GM18505 (cell line): ENCODE results near the gene PLSCR2.
"Not testable (repeated sequence)": the region's sequence is repeated elsewhere in the genome, so short reads cannot be mapped to it uniquely, and the experiment has no call there.

ENCODE experiments used
- ATAC-seq: cut with Tn5 transposase; IDR thresholded peaks from one replicate; pipeline ENCODE4 v1.9.1; 2021; ENCODE audit not compliant: unreplicated experiment
- POLR2A ChIP-seq: IDR thresholded peaks from 4 replicates; pipeline ENCODE4 v1.6.1; 2011; ENCODE audit warnings: borderline replicate concordance; ENCODE audit not compliant: insufficient read depth, insufficient read length; ENCODE audit errors: extremely low read depth

PLSCR2 gene

DNA sequence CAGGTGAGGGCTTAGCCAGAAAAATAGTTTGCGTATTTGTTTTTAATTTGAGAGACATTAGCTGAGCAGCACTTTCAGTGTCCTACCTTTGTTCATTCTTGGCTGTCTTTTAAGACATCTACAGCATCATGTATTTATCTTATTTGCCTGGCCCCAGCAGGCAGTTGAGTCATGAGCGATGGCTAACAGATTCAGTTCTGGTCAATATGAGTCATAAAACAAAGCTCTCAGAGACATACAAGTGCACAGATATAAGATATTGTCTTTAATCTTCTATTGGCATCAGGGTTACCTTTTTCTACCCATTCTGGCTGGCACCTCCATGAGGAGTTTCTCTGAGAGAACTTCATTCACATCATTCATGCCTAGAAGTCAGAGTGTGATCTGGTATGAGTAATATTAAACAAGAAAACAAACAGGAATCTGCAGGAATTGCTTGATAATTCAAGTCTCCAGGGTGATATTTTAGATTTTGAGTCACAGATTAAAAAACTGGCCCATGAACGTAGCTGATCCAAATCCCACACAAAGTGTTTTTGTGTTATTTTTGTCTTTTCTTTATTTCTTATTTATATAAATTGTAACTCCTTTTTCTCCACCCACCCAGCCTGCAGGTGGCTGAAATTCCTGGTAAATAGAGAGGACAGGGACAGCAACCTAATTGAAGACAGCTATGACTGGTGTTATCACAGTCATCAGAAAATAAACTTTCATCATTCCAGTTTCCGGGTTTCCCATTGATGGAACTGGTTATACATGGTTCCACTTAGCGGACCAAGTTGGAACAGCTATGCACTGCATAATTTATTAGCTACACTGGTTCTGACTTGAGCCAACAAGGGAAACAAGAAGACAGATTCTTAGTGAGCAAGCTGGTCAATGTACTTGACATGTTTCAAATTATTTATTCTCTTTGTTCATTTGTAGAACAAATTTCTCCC, 47.3 kb downstream of the PLSCR2 start:
- TF ChIP-seq POLR2A, result no peak
- no peak for ATAC-seq

DNA sequence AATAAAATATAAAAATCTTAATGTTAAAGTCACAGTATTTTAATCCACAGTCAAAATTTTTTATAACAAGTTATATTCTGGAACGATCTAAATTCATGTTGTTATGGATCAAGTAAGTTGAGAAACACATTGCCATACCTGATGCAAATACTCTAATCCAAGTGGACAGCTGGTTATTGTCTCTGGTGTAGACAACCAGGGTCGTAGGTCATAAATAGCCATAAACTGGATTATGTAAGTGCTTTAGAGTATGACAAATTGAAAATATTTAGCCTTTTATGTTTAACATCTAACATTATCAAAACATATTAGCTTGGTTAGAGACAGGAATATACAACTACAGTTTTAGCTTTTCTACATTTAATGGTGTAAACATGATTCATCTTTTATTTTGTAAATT, 53.0 kb downstream of the PLSCR2 start:
- ATAC-seq, result no peak
- TF ChIP-seq POLR2A, result no peak

- TF ChIP-seq POLR2A, result no peak
- ATAC-seq, result no peak
Observed at GRCh38 chr3:146414010-146414409, 55.4 kb downstream of the PLSCR2 start.

DNA sequence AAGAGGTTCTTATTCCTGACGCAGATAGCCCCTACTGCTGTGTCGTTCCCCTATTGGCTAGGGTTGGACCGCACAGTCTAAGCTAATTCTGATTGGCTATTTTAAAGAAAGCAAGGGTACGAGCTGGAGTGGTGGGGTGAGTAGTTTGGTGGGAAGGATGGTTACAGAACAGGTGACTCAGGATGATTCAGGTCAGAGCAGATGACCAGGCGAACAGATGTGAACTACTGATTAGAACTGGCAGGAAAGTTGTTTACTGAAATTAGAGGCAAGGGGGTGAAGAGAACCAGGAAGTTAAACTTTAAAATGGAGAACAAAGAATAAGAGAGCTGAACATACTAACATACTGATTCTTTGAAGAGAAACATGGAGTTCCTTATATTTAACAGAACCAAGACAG, 56.6 kb downstream of the PLSCR2 start:
- ATAC-seq, result not testable (repeated sequence)

DNA sequence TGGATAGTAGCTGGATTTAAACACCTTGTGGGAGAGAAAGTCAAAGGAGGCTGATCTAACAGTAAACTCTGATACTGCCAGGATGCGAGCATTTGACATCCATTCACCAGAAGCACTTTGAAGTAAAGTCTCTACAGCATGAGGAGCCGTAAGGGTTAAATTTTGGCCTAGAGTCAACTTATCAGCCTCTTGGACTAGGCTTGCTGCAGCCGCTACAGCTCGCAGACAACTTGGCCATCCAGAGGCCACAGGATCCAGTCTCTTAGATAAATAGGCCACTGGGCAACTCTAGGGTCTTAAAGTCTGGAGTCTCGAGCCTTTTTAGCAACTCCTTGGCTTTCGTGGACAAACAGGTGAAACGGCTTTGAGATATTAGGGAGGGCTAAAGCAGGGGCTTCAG, 61.4 kb downstream of the PLSCR2 start:
- no peak for TF ChIP-seq POLR2A
- no peak for ATAC-seq

DNA sequence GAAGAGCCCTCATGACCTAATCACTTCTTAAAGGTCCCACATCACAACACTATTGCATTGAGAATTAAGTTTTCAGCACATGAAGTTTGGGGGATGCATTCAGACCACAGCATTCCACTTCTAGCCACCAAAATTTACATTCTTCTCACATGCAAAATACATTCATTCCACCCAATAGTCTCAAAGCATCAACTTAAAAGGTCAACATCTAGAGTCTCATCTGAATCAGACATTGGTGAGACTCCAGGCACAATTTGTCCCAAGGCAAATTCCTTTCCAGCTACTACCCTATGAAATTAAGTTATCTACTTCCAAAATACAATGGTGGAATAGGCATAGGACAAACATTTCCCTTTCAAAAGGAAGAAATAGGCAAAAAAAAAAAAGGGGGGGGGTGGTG, 64.9 kb downstream of the PLSCR2 start:
- no peak for ATAC-seq
- no peak for TF ChIP-seq POLR2A

DNA sequence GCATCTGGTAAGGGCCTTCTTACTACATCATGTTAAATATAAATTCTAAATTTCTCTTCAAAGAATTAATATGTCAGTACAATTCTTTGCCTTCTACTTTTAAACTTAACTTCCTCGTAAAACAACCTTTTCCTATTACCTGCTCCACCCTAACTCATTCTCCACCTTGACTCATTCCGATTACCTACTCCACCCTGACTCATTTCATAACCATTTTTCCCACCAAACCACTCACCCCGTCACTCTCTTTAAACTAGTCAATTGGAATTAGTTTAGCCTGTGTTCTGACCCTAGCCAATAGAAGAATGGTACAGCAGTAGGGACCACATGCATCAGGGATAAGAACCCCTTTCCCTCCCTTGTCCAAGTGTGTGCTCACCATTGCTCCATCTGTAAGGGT, 65.6 kb downstream of the PLSCR2 start:
- TF ChIP-seq POLR2A, result no peak
- no peak for ATAC-seq

- no peak for TF ChIP-seq POLR2A
- no peak for ATAC-seq
Observed at GRCh38 chr3:146396792-146397191, 72.6 kb downstream of the PLSCR2 start.

- ATAC-seq, result no peak
- no peak for TF ChIP-seq POLR2A
Observed at GRCh38 chr3:146395164-146395563, 74.2 kb downstream of the PLSCR2 start.

- TF ChIP-seq POLR2A, result no peak
- ATAC-seq, result no peak
Observed at GRCh38 chr3:146390957-146391356, 78.4 kb downstream of the PLSCR2 start.

DNA sequence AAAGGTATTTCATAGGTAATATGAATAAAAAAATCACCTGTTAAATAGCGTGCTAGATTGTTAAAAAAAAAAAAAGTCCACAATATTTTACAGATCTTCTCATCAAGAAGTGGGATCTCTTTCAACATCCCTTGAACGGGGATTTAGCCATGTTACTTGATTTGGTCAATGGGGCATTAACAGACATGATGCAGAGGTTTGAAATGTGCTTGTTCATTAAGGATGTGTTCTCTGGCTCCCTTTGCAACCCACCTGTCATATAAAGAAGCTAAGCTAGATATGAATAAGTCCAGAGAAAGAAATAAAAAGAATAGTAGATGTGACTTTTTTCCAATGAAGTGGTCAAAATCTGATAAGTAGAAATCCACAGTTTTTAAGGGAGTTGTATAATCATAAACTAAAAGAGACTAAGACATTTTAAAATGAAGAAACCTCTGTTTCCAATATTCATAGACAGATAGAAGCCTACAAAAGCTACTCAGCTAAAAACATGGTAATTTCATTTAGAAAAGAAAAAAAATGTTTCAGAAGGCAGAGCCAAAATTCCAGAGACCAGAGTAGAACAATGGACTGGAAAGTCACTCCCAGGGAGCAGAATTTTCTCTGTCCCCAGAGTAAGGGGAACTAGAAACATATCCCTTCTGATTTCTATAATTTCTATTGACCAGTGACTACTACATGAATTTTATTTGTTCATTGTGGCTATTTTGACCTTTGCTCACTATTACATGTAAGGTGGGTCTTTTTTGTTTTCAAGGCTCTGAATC, 79.2 kb downstream of the PLSCR2 start:
- no peak for ATAC-seq
- TF ChIP-seq POLR2A, result no peak

GRCh38 chr3:146387566-146387965, 81.8 kb downstream of the PLSCR2 start:
- no peak for TF ChIP-seq POLR2A
- ATAC-seq, result no peak

GRCh38 chr3:146386936-146387335, 82.4 kb downstream of the PLSCR2 start:
- no peak for TF ChIP-seq POLR2A
- no peak for ATAC-seq

DNA sequence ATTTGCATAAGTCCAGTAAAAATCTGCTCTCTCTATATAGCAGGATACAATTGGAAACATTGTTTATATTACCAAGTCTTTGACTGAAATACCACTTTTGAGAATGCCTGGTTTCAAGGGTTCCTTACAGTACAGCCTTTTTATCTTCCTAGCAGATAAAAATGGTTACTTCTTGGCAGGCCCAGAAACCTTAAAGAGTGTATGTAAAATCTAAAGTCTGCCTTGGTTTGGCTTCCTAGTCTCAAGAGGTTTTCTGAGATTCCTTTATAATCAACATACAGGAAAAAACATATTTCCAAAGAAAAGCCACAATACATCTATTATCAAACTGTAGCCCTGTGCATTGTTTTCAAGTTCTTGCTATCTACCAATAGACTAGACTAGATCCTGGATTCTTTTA, 84.6 kb downstream of the PLSCR2 start:
- TF ChIP-seq POLR2A, result no peak
- ATAC-seq, result no peak
